Measurements from ENCODE around the gene PARPBP. TPM values are rescaled to one million over a fixed set of nuclear protein-coding genes. Genes with fewer than 3 reads are reported as not detected.
"Not testable (repeated sequence)": the region's sequence is repeated elsewhere in the genome, so short reads cannot be mapped to it uniquely, and the experiment has no call there.

Gene PARPBP
- total RNA-seq, 1 experiment from 2014 or later = 23.5 TPM

- no peak for TF ChIP-seq REST (IDR thresholded peaks at IDR 0.05; ENCODE audit: low read depth)
- TF ChIP-seq MAX (IDR thresholded peaks at IDR 0.05) = no peak
- no peak for TF ChIP-seq YY1 (IDR thresholded peaks at IDR 0.05; ENCODE audit: extremely low read depth, insufficient replicate concordance, low read depth, low read length)
Measured at GRCh38 chr12:102234599-102234998, 114.6 kb downstream of the PARPBP start (continued).

- H4K20me1 ChIP-seq (ENCODE audit: insufficient read depth); H3K9me2 ChIP-seq (ENCODE audit: insufficient read depth); DNase-seq (ENCODE audit: low read depth, low spot score); H3K4me3 ChIP-seq (replicated peaks in 1 of 2; ENCODE audit: low read depth in 1 of 2, low read length in 2 of 2); CTCF ChIA-PET; RAD21 ChIA-PET (ENCODE audit: low non-redundant PET in 1 of 2, low total read pairs in 2 of 2, uncharacterized antibody in 2 of 2, unreplicated experiment in 2 of 2); POLR2A ChIA-PET; BruUV-seq (replicated peaks); ATAC-seq; H2AFZ ChIP-seq (ENCODE audit: low read depth, low read length, poor library complexity, severe bottlenecking); H3K9ac ChIP-seq (ENCODE audit: low read length); H3K27ac ChIP-seq (ENCODE audit: low read depth, low read length); intact Hi-C loops (cut with micrococcal nuclease); H3K27me3 ChIP-seq (ENCODE audit: insufficient read depth, low read length); H3K36me3 ChIP-seq (ENCODE audit: control insufficient read depth in 1 of 2, insufficient read depth in 2 of 2, low read length in 2 of 2); H3K79me2 ChIP-seq (ENCODE audit: insufficient read depth, low read length); H3K4me2 ChIP-seq (ENCODE audit: low read length); H3K9me3 ChIP-seq (ENCODE audit: control insufficient read depth in 1 of 2, insufficient read depth in 1 of 2, low read depth in 1 of 2, low read length in 2 of 2); H3K4me1 ChIP-seq (ENCODE audit: control insufficient read depth in 1 of 2, insufficient read depth in 2 of 2, low read length in 2 of 2): not testable (repeated sequence)
Measured at GRCh38 chr12:102240859-102241258, 120.9 kb downstream of the PARPBP start.

Other genes starting within 250 kb of the PARPBP start
- gene DRAM1, start 242.6 kb upstream of the PARPBP start, total RNA-seq (2021; ENCODE audit: unreplicated experiment) = 20.3 TPM
- 15.6 TPM for gene WASHC3, start 58.2 kb upstream of the PARPBP start, total RNA-seq (2021; ENCODE audit: unreplicated experiment)
- 77.5 TPM for gene NUP37, start 69 bp upstream of the PARPBP start, total RNA-seq (2021; ENCODE audit: unreplicated experiment)
- not detected for gene PMCH, start 77.7 kb downstream of the PARPBP start, total RNA-seq (2021; ENCODE audit: unreplicated experiment)

Measured in HCT116 (cell line).